Retinal pigment epithelial cell (primary cell): ENCODE results near the gene ANXA4.
"Not testable (repeated sequence)": the region's sequence is repeated elsewhere in the genome, so short reads cannot be mapped to it uniquely, and the experiment has no call there.

ENCODE experiments used
- DNase-seq: peaks from one replicate; pipeline ENCODE4 v3.0.0-alpha.2; 2010; ENCODE audit warnings: low read depth
- H3K4me3 ChIP-seq: 2 replicates; pipeline ENCODE4 v1.5.1; 2011; ENCODE audit warnings: mild to moderate bottlenecking, low read length, control low read depth, moderate library complexity
- TF ChIP-seq, protein P1 (sequence below): conservative IDR thresholded peaks from 2 replicates; pipeline ENCODE4 v1.5.1; 2011; ENCODE audit warnings: low read depth, low read length, control low read depth, inconsistent platforms

Gene ANXA4

DNA sequence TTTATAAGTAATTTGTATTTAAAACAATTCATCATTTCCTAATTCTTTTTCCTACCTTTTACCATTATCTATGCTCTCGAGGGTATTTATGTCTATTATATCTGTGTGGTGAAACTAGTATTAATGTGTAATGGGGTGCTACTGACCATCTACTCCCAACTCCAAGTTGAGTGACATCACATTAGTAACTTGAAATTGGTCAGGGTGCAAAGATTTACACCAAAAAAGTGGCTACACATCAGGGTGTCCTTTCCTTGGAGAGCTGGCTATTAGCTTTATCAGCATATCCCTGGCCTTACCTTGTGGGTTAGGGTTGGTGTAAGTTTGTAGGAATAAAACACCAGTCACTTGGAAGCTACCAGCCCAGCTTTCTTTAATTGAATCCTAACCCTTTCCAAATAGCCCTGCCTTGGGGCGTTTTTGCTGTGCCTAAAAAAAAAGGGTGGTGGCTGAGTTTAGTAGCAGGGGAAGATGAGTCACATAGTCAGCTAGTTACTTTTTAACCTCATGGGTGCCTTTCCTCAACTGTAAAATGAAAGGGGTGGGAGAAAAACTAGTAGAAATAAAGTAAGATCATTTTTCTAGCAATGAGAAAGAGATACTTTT, 14.0 kb downstream of the ANXA4 start:
- no peak for DNase-seq
- H3K4me3 ChIP-seq, result no peak overlapping the region
- TF ChIP-seq, protein P1, sequence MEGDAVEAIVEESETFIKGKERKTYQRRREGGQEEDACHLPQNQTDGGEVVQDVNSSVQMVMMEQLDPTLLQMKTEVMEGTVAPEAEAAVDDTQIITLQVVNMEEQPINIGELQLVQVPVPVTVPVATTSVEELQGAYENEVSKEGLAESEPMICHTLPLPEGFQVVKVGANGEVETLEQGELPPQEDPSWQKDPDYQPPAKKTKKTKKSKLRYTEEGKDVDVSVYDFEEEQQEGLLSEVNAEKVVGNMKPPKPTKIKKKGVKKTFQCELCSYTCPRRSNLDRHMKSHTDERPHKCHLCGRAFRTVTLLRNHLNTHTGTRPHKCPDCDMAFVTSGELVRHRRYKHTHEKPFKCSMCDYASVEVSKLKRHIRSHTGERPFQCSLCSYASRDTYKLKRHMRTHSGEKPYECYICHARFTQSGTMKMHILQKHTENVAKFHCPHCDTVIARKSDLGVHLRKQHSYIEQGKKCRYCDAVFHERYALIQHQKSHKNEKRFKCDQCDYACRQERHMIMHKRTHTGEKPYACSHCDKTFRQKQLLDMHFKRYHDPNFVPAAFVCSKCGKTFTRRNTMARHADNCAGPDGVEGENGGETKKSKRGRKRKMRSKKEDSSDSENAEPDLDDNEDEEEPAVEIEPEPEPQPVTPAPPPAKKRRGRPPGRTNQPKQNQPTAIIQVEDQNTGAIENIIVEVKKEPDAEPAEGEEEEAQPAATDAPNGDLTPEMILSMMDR, result no peak

DNA sequence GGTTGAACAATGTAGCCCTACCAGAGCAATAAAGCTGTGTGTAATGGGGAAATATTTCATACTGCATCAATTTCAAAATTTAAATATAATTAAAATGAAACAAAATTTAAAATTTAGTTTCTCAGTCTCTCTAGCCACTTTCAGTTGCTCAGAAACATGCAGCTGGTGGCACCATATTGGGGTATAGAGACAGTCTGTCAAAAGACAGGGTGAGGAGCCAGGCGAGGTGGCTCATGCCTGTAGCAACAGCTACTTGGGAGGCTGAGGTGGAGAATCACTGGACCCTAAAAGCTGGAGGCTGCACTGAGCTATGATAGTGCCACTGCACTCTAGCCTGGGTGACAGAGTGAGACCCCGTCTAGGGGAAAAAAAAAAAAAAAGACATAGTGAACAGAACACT, 20.1 kb downstream of the ANXA4 start:
- TF ChIP-seq, protein P1, result no peak
- H3K4me3 ChIP-seq, result no peak overlapping the region
- no peak for DNase-seq

DNA sequence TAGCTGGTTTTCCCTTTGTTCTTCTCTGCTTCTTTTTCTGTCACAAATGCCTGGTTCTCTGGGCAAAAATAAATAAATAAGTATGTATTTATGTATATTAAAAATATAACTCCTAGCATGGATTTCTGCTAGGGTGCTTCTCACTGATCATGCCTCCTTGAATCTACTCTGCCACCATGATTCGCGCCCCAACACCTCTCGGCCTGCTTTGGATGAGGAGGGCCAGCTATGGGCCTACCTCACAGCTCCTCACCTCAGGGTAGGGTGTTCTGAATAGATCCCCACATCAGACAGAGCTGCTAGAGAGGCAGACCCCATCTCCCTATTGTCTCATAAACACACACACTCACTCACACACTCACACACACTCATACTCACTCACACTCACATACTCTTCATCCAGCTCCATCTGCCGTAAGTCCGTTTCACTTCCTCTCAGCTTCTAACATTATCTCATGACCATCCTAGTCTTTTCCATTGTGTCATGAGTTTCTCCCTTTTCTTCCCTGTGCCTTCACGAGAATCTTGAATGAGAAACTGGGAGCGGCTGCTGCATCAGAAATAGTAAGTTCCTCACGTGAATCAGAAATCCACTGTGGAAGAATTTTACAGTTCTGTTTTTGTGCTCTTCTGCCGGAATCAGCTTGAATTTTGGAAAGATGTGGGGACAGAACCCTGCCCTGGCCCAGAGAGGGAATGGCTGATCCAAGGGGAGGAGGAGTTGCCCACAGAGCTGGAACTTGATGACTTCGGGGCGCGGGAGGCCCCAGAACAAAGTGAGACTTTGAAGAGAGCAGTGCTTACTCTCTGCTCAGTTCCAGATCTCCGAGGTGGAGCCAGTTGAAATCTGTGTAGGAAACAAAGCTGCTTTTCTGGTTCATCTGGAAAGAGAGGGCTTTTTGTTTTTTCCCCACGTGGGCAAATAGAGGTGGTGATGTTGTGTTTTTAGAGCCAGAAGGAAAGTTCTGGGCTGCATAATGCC, 20.9 kb downstream of the ANXA4 start:
- DNase-seq, result no peak
- TF ChIP-seq, protein P1, result no peak
- H3K4me3 ChIP-seq, result no peak overlapping the region

DNA sequence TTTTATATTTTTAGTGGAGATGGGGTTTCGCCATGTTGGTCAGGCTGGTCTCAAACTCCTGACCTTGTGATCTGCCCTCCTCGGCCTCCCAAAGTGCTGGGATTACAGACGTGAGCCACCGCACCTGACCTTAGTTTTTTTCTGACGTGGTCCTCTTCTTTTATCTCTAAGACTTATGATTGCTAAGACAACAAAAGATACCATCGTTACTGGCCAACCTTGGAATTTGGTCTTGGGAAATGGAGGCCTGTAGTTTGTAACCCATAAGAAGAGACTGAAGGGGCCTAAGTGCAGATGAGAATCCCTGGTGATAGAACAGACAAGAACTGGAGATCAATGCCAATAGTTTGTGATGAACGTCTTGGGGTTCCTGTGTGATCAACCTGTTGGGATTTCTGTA, 21.9 kb downstream of the ANXA4 start:
- H3K4me3 ChIP-seq, DNase-seq: not testable (repeated sequence)

DNA sequence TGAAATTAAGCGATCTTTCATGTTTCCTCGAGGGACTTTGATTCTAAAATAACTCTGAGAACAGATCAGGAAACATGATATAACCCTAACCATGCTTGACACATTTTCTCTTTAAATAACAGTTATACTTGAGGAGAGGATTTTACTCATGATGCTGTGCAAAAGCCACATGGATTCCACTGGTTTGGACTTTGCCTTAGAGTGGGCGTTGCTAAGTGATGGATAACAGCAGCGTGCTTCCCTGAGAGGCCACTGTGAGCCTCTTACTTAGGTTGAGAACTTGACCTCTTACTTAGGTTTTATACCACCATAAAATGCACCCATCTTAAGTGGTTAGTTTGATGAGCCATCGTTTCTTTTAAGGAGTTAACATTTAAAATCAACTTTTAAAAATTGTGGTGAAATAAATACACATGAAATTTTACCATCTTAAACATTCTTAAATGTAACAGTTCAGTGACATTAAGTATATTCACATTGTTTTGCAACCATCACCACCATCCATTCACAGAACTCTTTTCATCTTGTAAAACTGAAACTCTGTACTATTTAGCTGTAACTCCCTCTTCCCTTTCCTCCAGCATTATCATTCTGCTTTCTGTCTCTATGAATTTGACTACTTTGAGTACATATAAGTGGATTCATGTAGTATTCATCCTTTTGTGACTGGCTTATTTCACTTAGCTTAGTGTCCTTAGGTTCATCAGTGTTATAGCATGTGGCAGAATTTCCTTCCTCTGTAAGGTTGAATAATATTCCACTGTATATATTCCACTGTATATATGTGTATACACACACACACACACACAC, 22.6 kb downstream of the ANXA4 start:
- TF ChIP-seq, protein P1, result no peak
- no peak overlapping the region for H3K4me3 ChIP-seq
- no peak for DNase-seq

DNA sequence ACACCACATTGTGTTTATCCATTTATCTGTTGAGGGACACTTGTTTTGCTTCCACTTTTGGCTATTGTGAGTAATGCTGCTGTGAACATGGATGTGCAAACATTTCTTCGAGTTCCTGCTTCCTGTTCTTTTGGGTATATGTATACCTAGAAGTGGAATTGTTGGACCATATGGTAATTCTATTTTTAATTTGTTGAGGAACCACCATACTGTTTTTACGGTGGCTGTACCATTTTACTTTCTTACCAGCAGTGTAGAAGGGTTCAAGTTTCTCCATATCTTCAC, 23.1 kb downstream of the ANXA4 start:
- TF ChIP-seq, protein P1, result no peak
- H3K4me3 ChIP-seq, result no peak overlapping the region
- DNase-seq, result no peak

DNA sequence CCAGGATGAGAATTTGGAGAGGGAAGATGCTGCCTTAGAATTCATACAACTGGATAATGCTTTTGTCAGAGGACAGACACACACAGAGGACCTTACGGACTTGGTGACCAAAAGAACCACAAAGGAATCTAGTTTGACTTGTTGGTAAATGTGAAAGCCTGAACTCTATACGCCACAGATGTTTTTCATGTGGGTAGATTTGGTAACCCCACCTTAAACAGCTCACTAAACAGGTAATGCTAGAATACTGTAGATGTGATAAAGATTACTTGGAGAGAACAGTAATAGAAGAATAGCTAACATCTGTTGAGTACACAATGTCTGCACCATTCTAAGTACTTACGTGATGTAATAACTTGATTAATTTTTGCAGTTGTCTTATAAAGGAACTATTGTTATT, 24.1 kb downstream of the ANXA4 start:
- DNase-seq, result no peak
- no peak overlapping the region for H3K4me3 ChIP-seq
- TF ChIP-seq, protein P1, result no peak
